Measurements from ENCODE around the gene INIP. TPM values are rescaled to one million over a fixed set of nuclear protein-coding genes. Genes with fewer than 3 reads are reported as not detected.
"Not testable (repeated sequence)": the region's sequence is repeated elsewhere in the genome, so short reads cannot be mapped to it uniquely, and the experiment has no call there.

Gene INIP
- total and polyA plus RNA-seq, 5 donors from 2014 or later: 14.6 to 55.4 (median 53.2) TPM

GRCh38 chr9:112694706-112695555 is 23.0 kb downstream of the INIP start:
- H3K36me3 Mint-ChIP-seq: peaks cover 42% of the 10 kb centered on the region
- no peaks in the 10 kb centered on the region for H3K9me3 ChIP-seq (ENCODE audit: control insufficient read depth in 2 of 2, low read length in 2 of 2)
- H3K9me3 Mint-ChIP-seq: no peaks in the 10 kb centered on the region
- ATAC-seq (ENCODE audit: low read depth in 2 of 2): no peak
- no peak overlapping the region for H3K27ac ChIP-seq (ENCODE audit: insufficient read depth, low read length, poor library complexity, severe bottlenecking)
- H3K4me3 Mint-ChIP-seq: no peak overlapping the region
- no peaks in the 10 kb centered on the region for H3K27me3 ChIP-seq (ENCODE audit: control insufficient read depth, insufficient read depth, low read length)
- H3K27ac Mint-ChIP-seq: peak overlapping the region in 2 of 3 donors; percentile 16 to 29
- peaks cover 11 to 17% (median 15%) of the 10 kb centered on the region in 4 donors for H3K4me1 Mint-ChIP-seq
- no peaks in the 10 kb centered on the region for H3K27me3 Mint-ChIP-seq
- no peak for DNase-seq
- H3K36me3 ChIP-seq (ENCODE audit: control insufficient read depth, insufficient read depth, low read length): peaks cover 44% of the 10 kb centered on the region
- H3K4me1 ChIP-seq (ENCODE audit: control insufficient read depth, insufficient read depth, low read length, poor library complexity, severe bottlenecking): peaks cover 9% of the 10 kb centered on the region
- H3K4me3 ChIP-seq (ENCODE audit: low read depth, low read length): no peak overlapping the region

- Mint-ChIP-seq H3K4me3 (no peak overlapping the region), H3K27ac (peak overlapping the region in 2 of 3 donors; percentile 38 to 62), H3K27me3 (no peaks in the 10 kb centered on the region), H3K36me3 (peaks cover 59% of the 10 kb centered on the region), H3K9me3 (no peaks in the 10 kb centered on the region), H3K4me1 (peaks cover 0 to 5% (median 5%) of the 10 kb centered on the region in 4 donors)
- no peak overlapping the region for H3K27ac ChIP-seq (ENCODE audit: insufficient read depth, low read length, poor library complexity, severe bottlenecking)
- DNase-seq (no peak), ATAC-seq (ENCODE audit: low read depth in 2 of 2) (no peak)
- H3K36me3 ChIP-seq (ENCODE audit: control insufficient read depth, insufficient read depth, low read length): peaks cover 60% of the 10 kb centered on the region
- H3K9me3 ChIP-seq (ENCODE audit: control insufficient read depth in 2 of 2, low read length in 2 of 2): no peaks in the 10 kb centered on the region
- H3K27me3 ChIP-seq (ENCODE audit: control insufficient read depth, insufficient read depth, low read length): no peaks in the 10 kb centered on the region
- H3K4me3 ChIP-seq (ENCODE audit: low read depth, low read length): no peak overlapping the region
- H3K4me1 ChIP-seq (ENCODE audit: control insufficient read depth, insufficient read depth, low read length, poor library complexity, severe bottlenecking): no peaks in the 10 kb centered on the region
Observed at GRCh38 chr9:112689161-112689740, 28.7 kb downstream of the INIP start.

- no peaks in the 10 kb centered on the region for H3K4me1 ChIP-seq (ENCODE audit: control insufficient read depth, insufficient read depth, low read length, poor library complexity, severe bottlenecking)
- no peak for ATAC-seq (ENCODE audit: low read depth in 2 of 2)
- DNase-seq: no peak
Observed at GRCh38 chr9:112680731-112681402, 37.0 kb downstream of the INIP start.

GRCh38 chr9:112677040-112677439 is 40.9 kb downstream of the INIP start:
- Mint-ChIP-seq H3K4me3 (no peak overlapping the region), H3K36me3 (no peaks in the 10 kb centered on the region)
- no peak for DNase-seq

More at GRCh38 chr9:112680731-112681402, 37.0 kb downstream of the INIP start:
- Histone ChIP-seq H3K27me3 (ENCODE audit: control insufficient read depth, insufficient read depth, low read length) (peaks cover 2% of the 10 kb centered on the region), H3K9me3 (ENCODE audit: control insufficient read depth in 2 of 2, low read length in 2 of 2) (peaks cover 17 to 18% of the 10 kb centered on the region in 2 experiments), H3K36me3 (ENCODE audit: control insufficient read depth, insufficient read depth, low read length) (peaks cover 3% of the 10 kb centered on the region), H3K4me3 (ENCODE audit: low read depth, low read length) (no peak overlapping the region), H3K27ac (ENCODE audit: insufficient read depth, low read length, poor library complexity, severe bottlenecking) (no peak overlapping the region)
- no peak overlapping the region for H3K27ac Mint-ChIP-seq
- H3K9me3 Mint-ChIP-seq: peaks cover 2 to 22% (median 6%) of the 10 kb centered on the region in 7 donors
- H3K4me3 Mint-ChIP-seq: no peak overlapping the region
- H3K36me3 Mint-ChIP-seq: peaks cover 13% of the 10 kb centered on the region
- no peaks in the 10 kb centered on the region for H3K27me3 Mint-ChIP-seq
- H3K4me1 Mint-ChIP-seq: peaks cover 0 to 6% (median 2%) of the 10 kb centered on the region in 4 donors

GRCh38 chr9:112673221-112673620 is 44.7 kb downstream of the INIP start:
- not testable (repeated sequence) for DNase-seq; H3K4me1 Mint-ChIP-seq; H3K4me1 ChIP-seq (ENCODE audit: control insufficient read depth, insufficient read depth, low read length, poor library complexity, severe bottlenecking); H3K27me3 Mint-ChIP-seq; H3K4me3 ChIP-seq (ENCODE audit: low read depth, low read length); H3K4me3 Mint-ChIP-seq; H3K27ac Mint-ChIP-seq; H3K36me3 Mint-ChIP-seq; H3K27me3 ChIP-seq (ENCODE audit: control insufficient read depth, insufficient read depth, low read length); ATAC-seq (ENCODE audit: low read depth in 2 of 2); H3K36me3 ChIP-seq (ENCODE audit: control insufficient read depth, insufficient read depth, low read length); H3K27ac ChIP-seq (ENCODE audit: insufficient read depth, low read length, poor library complexity, severe bottlenecking)
- peaks cover 0 to 13% (median 6%) of the 10 kb centered on the region in 7 donors for H3K9me3 Mint-ChIP-seq
- peaks cover 12 to 13% of the 10 kb centered on the region in 2 experiments for H3K9me3 ChIP-seq (ENCODE audit: control insufficient read depth in 2 of 2, low read length in 2 of 2)

More at GRCh38 chr9:112677040-112677439, 40.9 kb downstream of the INIP start:
- no peak for ATAC-seq (ENCODE audit: low read depth in 2 of 2)
- H3K9me3 Mint-ChIP-seq: peaks cover 0 to 22% (median 6%) of the 10 kb centered on the region in 7 donors
- no peaks in the 10 kb centered on the region for H3K36me3 ChIP-seq (ENCODE audit: control insufficient read depth, insufficient read depth, low read length)
- H3K27me3 ChIP-seq (ENCODE audit: control insufficient read depth, insufficient read depth, low read length): peaks cover 2% of the 10 kb centered on the region
- no peaks in the 10 kb centered on the region for H3K4me1 ChIP-seq (ENCODE audit: control insufficient read depth, insufficient read depth, low read length, poor library complexity, severe bottlenecking)
- peaks cover 0 to 2% (median 0%) of the 10 kb centered on the region in 4 donors for H3K4me1 Mint-ChIP-seq
- H3K27me3 Mint-ChIP-seq: peaks cover 5% of the 10 kb centered on the region
- peaks cover 17 to 18% of the 10 kb centered on the region in 2 experiments for H3K9me3 ChIP-seq (ENCODE audit: control insufficient read depth in 2 of 2, low read length in 2 of 2)
- no peak overlapping the region for H3K27ac ChIP-seq (ENCODE audit: insufficient read depth, low read length, poor library complexity, severe bottlenecking)
- H3K27ac Mint-ChIP-seq: no peak overlapping the region
- no peak overlapping the region for H3K4me3 ChIP-seq (ENCODE audit: low read depth, low read length)

- Histone ChIP-seq H3K27me3 (ENCODE audit: control insufficient read depth, insufficient read depth, low read length) (no peaks in the 10 kb centered on the region), H3K4me3 (ENCODE audit: low read depth, low read length) (no peak overlapping the region), H3K9me3 (ENCODE audit: control insufficient read depth in 2 of 2, low read length in 2 of 2) (no peaks in the 10 kb centered on the region), H3K36me3 (ENCODE audit: control insufficient read depth, insufficient read depth, low read length) (no peaks in the 10 kb centered on the region), H3K4me1 (ENCODE audit: control insufficient read depth, insufficient read depth, low read length, poor library complexity, severe bottlenecking) (no peaks in the 10 kb centered on the region), H3K27ac (ENCODE audit: insufficient read depth, low read length, poor library complexity, severe bottlenecking) (no peak overlapping the region)
- Mint-ChIP-seq H3K27me3 (peaks cover 10% of the 10 kb centered on the region), H3K36me3 (no peaks in the 10 kb centered on the region), H3K4me3 (no peak overlapping the region), H3K4me1 (no peaks in the 10 kb centered on the region), H3K9me3 (peaks cover 0 to 2% (median 0%) of the 10 kb centered on the region in 7 donors), H3K27ac (peak overlapping the region in 1 of 3 donors; percentile 19)
- DNase-seq (no peak), ATAC-seq (ENCODE audit: low read depth in 2 of 2) (no peak)
Observed at GRCh38 chr9:112670991-112671625, 46.8 kb downstream of the INIP start.

- H3K4me3 Mint-ChIP-seq: no peak overlapping the region
- no peak overlapping the region for H3K4me3 ChIP-seq (ENCODE audit: low read depth, low read length)
- H3K36me3 ChIP-seq (ENCODE audit: control insufficient read depth, insufficient read depth, low read length): no peaks in the 10 kb centered on the region
- H3K27me3 Mint-ChIP-seq: peaks cover 5% of the 10 kb centered on the region
- H3K9me3 ChIP-seq (ENCODE audit: control insufficient read depth in 2 of 2, low read length in 2 of 2): no peaks in the 10 kb centered on the region
- DNase-seq (no peak), ATAC-seq (ENCODE audit: low read depth in 2 of 2) (no peak)
- no peak overlapping the region for H3K27ac Mint-ChIP-seq
- no peaks in the 10 kb centered on the region for H3K36me3 Mint-ChIP-seq
- H3K4me1 ChIP-seq (ENCODE audit: control insufficient read depth, insufficient read depth, low read length, poor library complexity, severe bottlenecking): no peaks in the 10 kb centered on the region
- no peak overlapping the region for H3K27ac ChIP-seq (ENCODE audit: insufficient read depth, low read length, poor library complexity, severe bottlenecking)
- no peaks in the 10 kb centered on the region for H3K27me3 ChIP-seq (ENCODE audit: control insufficient read depth, insufficient read depth, low read length)
- no peaks in the 10 kb centered on the region for H3K4me1 Mint-ChIP-seq
- no peaks in the 10 kb centered on the region for H3K9me3 Mint-ChIP-seq
Observed at GRCh38 chr9:112669326-112669725, 48.6 kb downstream of the INIP start.

All from CD4-positive, CD25-positive, alpha-beta regulatory T cell (primary cell).